Thyroid gland (tissue), 4 donors: Measurements from ENCODE around the gene CEP85. TPM values are rescaled to one million over a fixed set of nuclear protein-coding genes. Genes with fewer than 3 reads are reported as not detected.

Experiments
- DNase-seq, 2 donors: peaks; one replicate each; pipeline ENCODE4 v3.0.0-alpha.2; 2019
- H3K27ac ChIP-seq, 3 donors: fragments of 200-600 bp; sonication (generic); 1 replicate in 2 of 3; 2 replicates in 1 of 3; pipeline ENCODE4 v1.5.1; 2016 to 2019; ENCODE audit warnings: mild to moderate bottlenecking in 1 of 3, moderate library complexity in 1 of 3
- H3K27me3 ChIP-seq: fragments of 200-600 bp; sonication (generic); one replicate; pipeline ENCODE4 v1.5.1; 2019
- H3K36me3 ChIP-seq, 2 donors: fragments of 200-600 bp; sonication (generic); one replicate each; pipeline ENCODE4 v1.5.1; 2016 to 2019
- H3K4me1 ChIP-seq, 2 donors: fragments of 200-600 bp; sonication (generic); one replicate each; pipeline ENCODE4 v1.5.1; 2017 to 2019
- H3K4me3 ChIP-seq, 3 donors: fragments of 200-600 bp; sonication (generic); replicated peaks in 1 of 3; 1 replicate in 2 of 3; 2 replicates in 1 of 3; pipeline ENCODE4 v1.5.1; 2016; ENCODE audit warnings: mild to moderate bottlenecking in 1 of 3
- H3K9me3 ChIP-seq: fragments of 200-600 bp; sonication (generic); one replicate; pipeline ENCODE4 v1.5.1; 2017
- CTCF ChIP-seq, 6 experiments: fragments of 200-600 bp in 3 of 6; fragments of 450-650 bp in 3 of 6; sonication (generic) in 3 of 6; IDR thresholded peaks; one replicate each; pipeline ENCODE4 v1.5.1; 2016 to 2019; ENCODE audit warnings: antibody characterized with exemption in 6 of 6, mild to moderate bottlenecking in 2 of 6, inconsistent platforms in 1 of 6, moderate library complexity in 1 of 6
- POLR2A ChIP-seq, 2 donors: fragments of 450-650 bp; IDR thresholded peaks; one replicate each; pipeline ENCODE4 v1.6.1; 2017; ENCODE audit warnings: antibody characterized with exemption in 2 of 2, mild to moderate bottlenecking in 2 of 2, moderate library complexity in 1 of 2
- WGBS, 2 donors: methylation state at CpG; one replicate each; pipeline ENCODE4 v1.1.5; 2017; 5-methylcytosine and 5-hydroxymethylcytosine counted together
- intact Hi-C: fragments of 100-400 bp; cut with DNase I; formaldehyde crosslinking; loops from one replicate; pipeline ENCODE4 v1.15.1; 2023
- total RNA-seq, 4 donors: library from RNA; depleted of rRNA; stranded (reverse); fragments of >200 nt; gene quantifications; one replicate each; pipeline ENCODE4 v1.2.3, GENCODE V29; 2016

CEP85 gene
- total RNA-seq, 4 donors from 2014 or later: 16.0 to 27.0 (median 17.0) TPM

DNA sequence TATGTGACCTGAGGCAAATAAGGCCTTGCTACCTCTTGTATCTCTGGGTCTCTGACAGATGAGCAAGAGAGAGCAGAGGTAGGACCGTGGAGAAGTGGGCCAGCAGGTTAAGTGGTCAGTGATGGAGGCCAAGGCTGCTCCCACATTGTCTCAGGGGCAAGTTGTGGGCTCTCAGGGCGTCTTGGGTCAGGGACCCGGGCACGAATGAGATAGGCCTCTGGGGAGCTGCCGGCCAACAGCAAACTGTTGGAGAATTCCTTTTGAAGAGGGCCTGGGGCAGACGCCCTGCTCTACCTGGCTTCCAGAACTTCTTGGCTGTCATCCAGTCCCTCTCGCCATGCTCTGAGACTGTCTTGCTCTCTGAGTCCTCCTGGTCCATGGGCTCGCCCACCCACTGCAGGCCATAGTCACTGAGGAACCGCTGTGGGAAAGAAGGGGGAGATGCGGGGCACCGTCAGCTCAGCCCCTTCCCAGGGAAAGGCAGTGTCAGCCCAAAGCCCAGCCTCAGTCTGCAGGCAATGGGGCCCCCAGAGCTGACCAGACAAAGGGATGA is 60.0 kb downstream of the CEP85 start:
- Histone ChIP-seq H3K27me3 (no peaks in the 10 kb centered on the region), H3K36me3 (no peaks in the 10 kb centered on the region), H3K9me3 (no peaks in the 10 kb centered on the region), H3K4me3 (no peak overlapping the region), H3K4me1 (peaks cover 3 to 20% of the 10 kb centered on the region in 2 donors), H3K27ac (no peak overlapping the region)
- TF ChIP-seq POLR2A (IDR thresholded peaks at IDR 0.05) (no peak), CTCF (IDR thresholded peaks at IDR 0.05) (no peak)
- peak; percentile 47 to 52 for DNase-seq
- 38 to 54% methylated on average over 7 to 10 of the region's 11 CpGs for WGBS, 2 donors
- intact Hi-C loops: no loop called here

- no peak for TF ChIP-seq CTCF (IDR thresholded peaks at IDR 0.05)
- no peak for TF ChIP-seq POLR2A (IDR thresholded peaks at IDR 0.05)
Measured at GRCh38 chr1:26295194-26296138, 61.5 kb downstream of the CEP85 start.

DNA sequence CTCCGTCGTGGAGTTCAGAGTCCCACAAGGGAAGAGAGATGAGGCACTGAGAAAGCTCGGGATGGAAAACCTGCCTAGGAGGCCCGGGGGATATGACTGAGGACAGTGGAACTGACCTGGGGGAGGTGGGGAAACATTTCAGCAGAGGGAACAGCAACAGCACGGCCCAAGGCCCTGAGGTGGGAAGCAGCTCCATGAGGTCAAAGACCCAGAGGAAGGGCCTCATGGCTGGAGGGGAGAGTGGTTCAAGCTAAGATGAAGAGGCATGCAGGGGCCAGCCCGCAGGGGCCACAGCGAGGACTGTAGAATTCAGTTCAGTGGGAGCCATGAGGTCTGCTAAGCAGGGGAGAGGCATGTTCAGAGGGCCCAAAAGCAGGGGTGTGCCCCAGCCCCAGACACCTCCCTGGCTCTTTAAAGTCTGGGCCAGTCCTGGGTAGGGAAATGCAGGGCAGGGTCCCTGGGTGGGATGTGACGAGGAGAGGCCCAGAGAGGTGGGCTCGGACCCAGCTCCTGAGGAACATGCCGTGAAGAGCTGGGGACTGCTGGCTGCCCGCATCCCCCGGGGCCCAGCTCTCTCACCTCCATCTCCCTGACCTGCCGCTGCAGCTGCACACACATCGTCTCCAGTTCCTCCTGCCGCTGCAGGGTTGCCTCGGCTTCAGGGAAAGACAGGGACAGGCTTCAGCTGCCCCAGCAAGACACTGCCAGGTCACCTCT is 62.5 kb downstream of the CEP85 start:
- no peaks in the 10 kb centered on the region for H3K36me3 ChIP-seq
- TF ChIP-seq POLR2A (IDR thresholded peaks at IDR 0.05): no peak
- no peak for TF ChIP-seq CTCF (IDR thresholded peaks at IDR 0.05)
- WGBS, 2 donors: 87 to 89% methylated on average over 15 to 16 of the region's 16 CpGs
- H3K4me3 ChIP-seq: no peak overlapping the region
- intact Hi-C loops: no loop called here
- H3K4me1 ChIP-seq: no peaks in the 10 kb centered on the region
- H3K9me3 ChIP-seq: no peaks in the 10 kb centered on the region
- no peaks in the 10 kb centered on the region for H3K27me3 ChIP-seq
- DNase-seq: no peak
- no peak overlapping the region for H3K27ac ChIP-seq

More at GRCh38 chr1:26295194-26296138, 61.5 kb downstream of the CEP85 start:
- Histone ChIP-seq H3K27me3 (no peaks in the 10 kb centered on the region), H3K9me3 (no peaks in the 10 kb centered on the region), H3K27ac (no peak overlapping the region), H3K4me3 (no peak overlapping the region), H3K36me3 (no peaks in the 10 kb centered on the region), H3K4me1 (peaks cover 3 to 7% of the 10 kb centered on the region in 2 donors)
- 89 to 92% methylated on average over 19 to 22 of the region's 22 CpGs for WGBS, 2 donors
- intact Hi-C loops: no loop called here
- no peak for DNase-seq

GRCh38 chr1:26297057-26297790 is 63.2 kb downstream of the CEP85 start:
- H3K4me3 ChIP-seq: no peak overlapping the region
- no peak overlapping the region for H3K27ac ChIP-seq
- TF ChIP-seq CTCF (IDR thresholded peaks at IDR 0.05) (no peak), POLR2A (IDR thresholded peaks at IDR 0.05) (no peak)
- WGBS, 2 donors: 92 to 98% methylated on average over 7 of the region's 12 CpGs
- no peak for DNase-seq
- no peaks in the 10 kb centered on the region for H3K36me3 ChIP-seq
- H3K4me1 ChIP-seq: no peaks in the 10 kb centered on the region
- intact Hi-C loops: no loop called here
- H3K9me3 ChIP-seq: no peaks in the 10 kb centered on the region
- no peaks in the 10 kb centered on the region for H3K27me3 ChIP-seq
